IPS-15b (cell line): Measurements from ENCODE around the gene IFT20.
A peak's percentile ranks its signal among the peaks of the same experiment; 100 is the strongest.

Experiments
- H3K27me3 ChIP-seq: one replicate; pipeline ENCODE4 v1.6.1; 2013; ENCODE audit warnings: low read length; ENCODE audit not compliant: control insufficient read depth, insufficient read depth
- H3K36me3 ChIP-seq: one replicate; pipeline ENCODE4 v1.6.1; 2013; ENCODE audit warnings: low read length; ENCODE audit not compliant: control insufficient read depth, insufficient read depth
- H3K4me1 ChIP-seq: one replicate; pipeline ENCODE4 v1.6.1; 2013; ENCODE audit warnings: mild to moderate bottlenecking, low read length; ENCODE audit not compliant: control insufficient read depth, insufficient read depth
- H3K4me3 ChIP-seq: one replicate; pipeline ENCODE4 v1.5.1; 2013; ENCODE audit warnings: low read depth, low read length
- H3K9ac ChIP-seq: one replicate; pipeline ENCODE4 v1.6.1; 2013; ENCODE audit warnings: low read depth, mild to moderate bottlenecking, low read length
- H3K9me3 ChIP-seq: one replicate; pipeline ENCODE4 v1.6.1; 2013; ENCODE audit warnings: mild to moderate bottlenecking, low read length; ENCODE audit not compliant: control insufficient read depth, insufficient read depth

Gene IFT20

DNA sequence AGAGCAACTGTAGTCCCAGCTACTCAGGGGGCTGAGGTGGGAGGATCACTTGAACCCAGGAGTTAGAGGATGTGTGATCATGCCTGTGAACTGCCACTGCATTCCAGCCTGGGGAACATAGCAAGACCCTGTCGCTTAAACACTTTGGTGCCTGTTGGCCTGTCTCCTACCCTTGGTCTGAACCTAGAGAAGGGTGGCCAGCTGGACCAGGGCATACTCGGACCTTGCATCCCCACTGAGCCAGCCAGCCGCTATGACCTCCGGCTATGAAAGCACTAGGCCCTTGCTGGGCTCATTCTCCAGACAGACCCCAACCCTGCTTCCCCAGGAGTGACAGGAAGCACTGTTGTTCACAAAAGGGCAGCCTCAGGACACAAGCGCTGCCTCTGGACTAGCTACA, 4.6 kb downstream of the IFT20 start:
- no peaks in the 10 kb centered on the region for H3K9me3 ChIP-seq
- H3K4me3 ChIP-seq = no peak overlapping the region
- H3K27me3 ChIP-seq = no peaks in the 10 kb centered on the region
- H3K4me1 ChIP-seq = peaks cover 5% of the 10 kb centered on the region
- no peak overlapping the region for H3K9ac ChIP-seq
- H3K36me3 ChIP-seq = peaks cover 14% of the 10 kb centered on the region

DNA sequence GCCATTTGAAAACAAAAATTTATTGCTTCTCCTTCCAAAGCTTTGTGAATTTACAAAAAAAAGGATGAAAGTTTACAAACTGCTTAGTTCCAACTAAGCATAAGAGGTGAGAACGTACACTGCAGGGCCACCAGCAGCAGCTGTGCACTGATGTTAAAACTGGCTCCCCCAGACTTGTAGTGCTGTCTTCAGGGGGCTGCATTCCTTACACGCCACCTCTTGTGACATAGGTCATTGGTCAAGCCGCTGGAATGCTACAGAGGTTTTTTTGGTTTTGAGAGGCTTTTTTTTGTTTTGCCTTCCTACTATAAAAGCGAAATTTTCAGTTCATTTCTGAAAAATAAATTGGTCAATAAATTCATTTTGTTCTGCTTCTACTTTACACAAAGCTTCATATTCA, 6.9 kb downstream of the IFT20 start:
- peaks cover 17% of the 10 kb centered on the region for H3K36me3 ChIP-seq
- no peaks in the 10 kb centered on the region for H3K4me1 ChIP-seq
- H3K27me3 ChIP-seq = no peaks in the 10 kb centered on the region
- H3K9ac ChIP-seq = no peak overlapping the region
- no peak overlapping the region for H3K4me3 ChIP-seq
- no peaks in the 10 kb centered on the region for H3K9me3 ChIP-seq

DNA sequence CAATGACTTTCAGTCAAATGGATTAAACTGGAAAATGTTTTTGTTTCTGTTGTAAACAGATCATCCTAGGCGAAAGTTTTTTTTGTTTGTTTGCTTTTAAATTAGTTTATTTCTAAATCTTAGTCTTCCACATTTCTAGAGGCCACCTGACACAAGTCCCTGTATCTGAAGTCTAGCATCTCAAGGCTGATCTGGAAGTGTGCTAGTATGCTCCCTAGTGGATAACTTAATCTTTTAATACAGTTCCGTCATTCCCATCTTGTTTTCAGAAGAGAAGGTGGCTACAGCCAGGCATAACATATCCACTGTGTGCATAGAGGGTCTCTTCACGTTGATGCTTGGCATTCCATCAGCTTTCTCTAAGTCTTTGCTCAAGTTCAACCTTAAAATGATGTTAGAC, 7.6 kb downstream of the IFT20 start:
- peaks cover 17% of the 10 kb centered on the region for H3K36me3 ChIP-seq
- peaks cover 2% of the 10 kb centered on the region for H3K4me1 ChIP-seq

DNA sequence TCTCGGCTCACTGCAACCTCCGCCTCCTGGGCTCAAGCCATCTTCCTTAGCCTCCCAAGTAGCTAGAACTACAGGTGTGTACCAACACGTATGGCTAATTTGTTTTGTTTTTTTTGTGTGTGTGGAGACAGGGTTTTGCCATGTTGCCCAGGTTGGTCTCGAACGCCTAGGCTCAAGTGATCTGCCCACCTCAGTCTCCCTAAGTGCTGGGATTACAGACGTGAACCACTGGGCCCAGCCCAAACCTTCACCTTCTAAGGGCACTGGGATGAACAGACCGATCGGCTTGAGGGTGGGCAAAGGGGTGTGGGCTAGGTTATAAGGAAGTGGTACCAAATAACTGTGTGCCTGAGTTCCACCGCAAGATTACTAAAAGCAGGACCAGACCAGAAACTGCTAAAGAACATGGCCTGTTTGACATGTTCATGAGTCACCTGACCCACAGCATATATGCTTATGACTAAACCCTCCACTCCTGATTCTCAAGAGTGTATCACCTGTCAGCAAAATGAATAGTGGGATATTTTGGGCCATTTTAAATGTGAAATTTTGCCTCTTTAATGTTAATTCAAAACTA, 8.2 kb downstream of the IFT20 start:
- H3K36me3 ChIP-seq = peaks cover 17% of the 10 kb centered on the region
- H3K4me3 ChIP-seq = no peak overlapping the region
- H3K9ac ChIP-seq = no peak overlapping the region
- peaks cover 2% of the 10 kb centered on the region for H3K4me1 ChIP-seq
- H3K9me3 ChIP-seq = no peaks in the 10 kb centered on the region
- H3K27me3 ChIP-seq = no peaks in the 10 kb centered on the region

More for the DNA sequence above, 7.6 kb downstream of the IFT20 start:
- H3K9me3 ChIP-seq = no peaks in the 10 kb centered on the region
- H3K9ac ChIP-seq = no peak overlapping the region
- H3K27me3 ChIP-seq = no peaks in the 10 kb centered on the region
- no peak overlapping the region for H3K4me3 ChIP-seq

DNA sequence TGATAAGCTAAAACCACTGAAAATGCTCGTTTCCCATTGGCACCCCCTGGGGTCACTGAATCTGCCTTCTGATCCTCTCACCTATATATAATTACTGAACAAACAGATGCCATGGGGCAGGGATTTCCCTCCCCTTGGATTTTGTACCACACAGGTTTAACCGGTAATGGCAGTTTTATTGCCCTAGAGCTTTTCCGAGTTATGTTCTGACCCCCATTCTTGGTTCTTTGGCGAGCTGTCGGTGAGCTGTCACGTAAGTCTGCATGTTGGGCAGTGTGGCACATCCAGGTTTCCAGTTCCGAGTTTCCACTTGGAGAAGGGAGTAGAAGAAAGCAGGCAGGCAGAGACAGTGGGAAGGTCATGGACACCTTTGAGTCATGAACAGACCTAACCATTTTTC, 9.2 kb downstream of the IFT20 start:
- Histone ChIP-seq H3K9ac (no peak overlapping the region), H3K4me3 (no peak overlapping the region), H3K9me3 (no peaks in the 10 kb centered on the region), H3K27me3 (no peaks in the 10 kb centered on the region), H3K36me3 (peaks cover 17% of the 10 kb centered on the region), H3K4me1 (peaks cover 2% of the 10 kb centered on the region)

DNA sequence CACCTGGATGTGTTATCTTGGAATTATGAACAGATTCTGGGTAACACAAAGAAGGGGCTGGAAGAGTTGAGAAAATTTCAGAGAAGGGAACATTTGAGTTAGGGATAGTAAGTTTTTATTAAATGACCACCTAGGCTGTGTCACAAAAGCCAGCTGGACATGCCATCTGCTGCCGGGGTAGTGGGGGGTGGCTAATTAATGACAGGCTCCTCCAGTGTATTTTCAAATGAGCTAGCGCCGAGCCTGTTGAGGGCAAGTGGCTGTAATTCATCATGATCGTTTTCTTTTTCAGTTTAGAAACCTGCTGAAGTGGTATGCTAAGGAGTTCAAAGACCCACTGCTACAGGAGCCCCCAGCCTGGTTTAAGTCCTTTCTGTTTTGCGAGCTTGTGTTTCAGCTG, 10.1 kb downstream of the IFT20 start:
- peaks cover 2% of the 10 kb centered on the region for H3K4me1 ChIP-seq
- no peaks in the 10 kb centered on the region for H3K9me3 ChIP-seq
- H3K4me3 ChIP-seq = no peak overlapping the region
- peaks cover 10% of the 10 kb centered on the region for H3K36me3 ChIP-seq
- H3K9ac ChIP-seq = no peak overlapping the region
- no peaks in the 10 kb centered on the region for H3K27me3 ChIP-seq

DNA sequence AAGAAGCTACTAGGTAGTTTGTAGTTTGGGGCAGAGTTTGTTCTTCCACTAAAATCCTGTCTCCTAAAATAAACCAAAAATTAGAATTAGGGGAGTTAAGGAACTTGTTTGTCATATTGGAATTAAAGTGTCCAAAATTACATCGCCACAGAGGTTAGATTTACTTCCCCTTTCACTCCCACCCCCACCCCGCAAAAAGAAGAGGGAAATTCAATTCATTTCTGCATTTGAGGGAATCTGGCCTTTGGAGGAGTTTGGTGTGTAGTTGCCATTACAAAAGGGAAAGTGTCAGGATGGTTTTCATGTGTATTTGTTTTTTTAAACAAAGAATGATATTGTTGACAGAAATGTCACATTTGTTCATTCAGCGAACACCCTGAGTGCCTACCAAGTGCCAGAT, 10.5 kb downstream of the IFT20 start:
- Histone ChIP-seq H3K9ac (no peak overlapping the region), H3K36me3 (peaks cover 8% of the 10 kb centered on the region), H3K4me1 (peaks cover 2% of the 10 kb centered on the region)

DNA sequence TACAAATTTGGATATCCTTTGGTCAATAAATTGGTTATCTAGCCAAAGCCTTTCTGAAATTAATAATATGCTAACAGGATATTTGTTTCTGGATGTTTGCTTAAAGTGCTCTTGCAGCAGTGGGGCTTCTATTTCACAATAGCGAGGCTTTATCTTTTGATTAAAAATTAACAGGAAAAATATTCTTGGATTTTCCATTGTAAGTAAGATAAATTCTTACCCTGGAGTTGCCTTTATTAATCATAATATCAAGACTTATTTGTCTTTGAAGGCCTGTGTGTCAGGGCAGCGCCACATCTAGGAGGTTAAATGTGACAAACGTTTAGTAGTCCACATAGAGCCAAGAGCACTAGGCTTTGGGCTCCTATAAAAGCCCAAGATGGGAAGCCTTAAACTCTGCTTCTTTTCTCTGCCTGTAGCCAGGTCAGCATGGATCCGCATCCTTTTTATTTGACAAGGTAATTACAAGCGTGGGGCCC, 11.0 kb downstream of the IFT20 start:
- peaks cover 8% of the 10 kb centered on the region for H3K36me3 ChIP-seq
- H3K9ac ChIP-seq = no peak overlapping the region
- no peaks in the 10 kb centered on the region for H3K27me3 ChIP-seq
- no peaks in the 10 kb centered on the region for H3K9me3 ChIP-seq
- H3K4me3 ChIP-seq = no peak overlapping the region
- H3K4me1 ChIP-seq = peaks cover 2% of the 10 kb centered on the region

More for the DNA sequence above, 10.5 kb downstream of the IFT20 start:
- no peak overlapping the region for H3K4me3 ChIP-seq
- no peaks in the 10 kb centered on the region for H3K9me3 ChIP-seq
- no peaks in the 10 kb centered on the region for H3K27me3 ChIP-seq

DNA sequence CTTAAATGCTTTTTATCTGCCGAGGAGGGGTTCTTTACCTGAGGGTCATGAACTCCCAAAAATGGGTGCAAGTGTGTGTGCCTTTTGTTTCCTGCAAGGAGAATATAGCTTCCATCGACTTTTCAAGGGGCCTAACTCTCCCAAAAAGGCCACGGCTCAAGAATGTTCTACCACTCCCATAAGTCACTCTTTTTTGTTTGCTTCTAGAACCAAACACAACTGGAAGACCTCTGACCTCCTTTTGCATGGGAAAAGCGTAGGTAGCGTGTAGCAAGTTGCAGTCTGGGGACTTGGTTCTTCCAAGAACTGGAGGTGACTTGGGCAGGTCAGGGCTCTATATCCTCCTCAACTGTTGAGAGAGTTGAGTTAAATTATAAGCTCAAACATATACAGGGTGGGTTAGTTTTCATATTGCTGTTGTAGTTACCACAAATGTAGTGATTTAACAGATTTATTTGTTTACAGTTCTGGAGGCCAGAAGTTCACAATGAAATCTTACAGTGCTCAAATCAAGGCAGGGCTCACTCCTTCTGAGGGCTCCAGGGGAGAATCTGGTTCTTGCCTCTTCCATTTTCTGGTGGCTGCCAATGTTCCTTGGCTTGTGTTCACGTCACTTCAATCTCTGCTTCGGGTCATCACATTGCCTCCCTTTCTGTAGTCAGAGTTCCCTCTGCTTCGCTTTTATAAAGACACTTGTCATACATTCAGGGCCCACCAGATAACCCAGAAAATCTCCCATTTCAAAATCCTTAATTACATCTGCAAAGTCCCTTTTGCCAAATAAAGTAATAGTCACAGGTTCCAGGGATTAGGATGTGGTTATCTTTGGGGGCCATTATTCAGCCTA, 14.8 kb downstream of the IFT20 start:
- H3K27me3 ChIP-seq = peaks cover 6% of the 10 kb centered on the region
- peaks cover 8% of the 10 kb centered on the region for H3K4me1 ChIP-seq
- H3K9ac ChIP-seq = no peak overlapping the region
- H3K4me3 ChIP-seq = peak overlapping the region; percentile 92
- no peaks in the 10 kb centered on the region for H3K9me3 ChIP-seq
- H3K36me3 ChIP-seq = no peaks in the 10 kb centered on the region

DNA sequence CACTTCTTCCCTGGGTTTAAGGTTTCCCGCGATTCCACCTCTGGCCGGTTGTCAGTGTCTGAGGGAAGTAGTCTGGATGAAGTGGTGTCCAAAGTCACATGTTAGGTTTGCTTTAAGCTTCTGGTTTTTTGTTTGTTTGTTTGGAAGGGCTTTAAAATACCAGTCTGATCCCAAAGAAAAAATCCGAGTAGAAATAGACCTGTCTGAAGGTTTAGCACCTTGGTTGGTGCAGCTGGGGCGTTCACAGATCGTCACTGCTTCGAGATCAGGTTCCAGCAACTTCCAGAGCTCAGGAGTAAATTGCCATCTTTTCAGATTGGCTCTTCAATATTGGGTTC, 15.7 kb downstream of the IFT20 start:
- H3K4me1 ChIP-seq = peaks cover 8% of the 10 kb centered on the region
- H3K9ac ChIP-seq = peak overlapping the region; percentile 70
- H3K9me3 ChIP-seq = no peaks in the 10 kb centered on the region
- peaks cover 6% of the 10 kb centered on the region for H3K27me3 ChIP-seq
- no peaks in the 10 kb centered on the region for H3K36me3 ChIP-seq
- peak overlapping the region; percentile 92 for H3K4me3 ChIP-seq

DNA sequence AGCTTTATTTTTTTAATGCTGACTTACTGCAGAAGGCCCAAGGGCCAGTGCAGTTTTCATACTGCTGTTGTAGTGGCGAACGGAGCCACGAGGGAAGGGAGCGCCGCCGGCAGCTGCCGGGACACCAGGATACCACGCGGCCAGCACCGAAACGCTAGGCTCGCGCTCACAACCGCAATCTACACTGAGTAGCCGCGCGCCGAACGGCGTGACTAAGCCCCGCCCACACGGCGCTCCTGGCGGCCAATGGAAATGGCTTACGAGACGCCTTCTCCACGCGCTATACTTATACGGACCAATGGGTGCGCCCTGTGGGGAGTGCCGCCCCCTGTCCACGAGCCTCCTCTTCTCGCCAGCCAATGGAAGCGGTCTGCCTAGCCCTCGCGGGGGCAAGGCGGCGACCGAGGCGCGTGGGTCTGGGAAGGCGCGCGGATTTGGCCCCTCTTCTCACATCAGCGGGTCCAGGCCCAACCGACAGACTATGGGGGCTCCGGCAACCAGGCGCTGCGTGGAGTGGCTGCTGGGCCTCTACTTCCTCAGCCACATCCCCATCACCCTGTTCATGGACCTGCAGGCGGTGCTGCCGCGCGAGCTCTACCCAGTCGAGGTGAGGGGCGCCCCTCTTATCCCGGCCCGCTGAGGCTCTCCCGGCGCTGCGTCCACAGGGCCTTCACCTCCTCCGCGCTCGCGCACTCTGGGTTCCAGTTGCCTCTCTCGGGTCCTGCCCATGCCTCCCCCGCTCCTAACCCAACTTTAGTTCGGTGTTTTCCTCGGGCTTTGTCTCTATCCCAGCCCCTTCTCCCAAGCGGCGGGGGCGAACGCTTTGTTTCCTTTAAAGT, 16.3 kb downstream of the IFT20 start, which contains the start of gene TMEM97:
TSS of gene TMEM97 (plus strand) at position 442 of the 839 bp plus-strand sequence. CDS start at position 482, 40 bp downstream.
- Histone ChIP-seq H3K4me3 (peak within 1 kb of the TSS; percentile 92), H3K27me3 (peaks cover 6% of the 10 kb centered on the region), H3K4me1 (peaks cover 8% of the 10 kb centered on the region), H3K36me3 (no peaks in the 10 kb centered on the region), H3K9ac (peak within 1 kb of the TSS; percentile 81), H3K9me3 (no peaks in the 10 kb centered on the region)
